DMS 273 (cell line): ENCODE data around the gene RNF44.
A peak's percentile ranks its signal among the peaks of the same experiment; 100 is the strongest.

ENCODE experiments used
- DNase-seq: peaks from one replicate; lab custom pipeline; 2025; ENCODE audit not compliant: unreplicated experiment; lab: John Stamatoyannopoulos, UW

RNF44 gene

GRCh38 chr5:176535664-176536131 is 1.5 kb downstream of the RNF44 start:
- peak; percentile 60 for DNase-seq

- no peak for DNase-seq
Observed at GRCh38 chr5:176535101-176535663, 2.0 kb downstream of the RNF44 start.

- no peak for DNase-seq
Observed at GRCh38 chr5:176534640-176535039, 2.6 kb downstream of the RNF44 start.

DNA sequence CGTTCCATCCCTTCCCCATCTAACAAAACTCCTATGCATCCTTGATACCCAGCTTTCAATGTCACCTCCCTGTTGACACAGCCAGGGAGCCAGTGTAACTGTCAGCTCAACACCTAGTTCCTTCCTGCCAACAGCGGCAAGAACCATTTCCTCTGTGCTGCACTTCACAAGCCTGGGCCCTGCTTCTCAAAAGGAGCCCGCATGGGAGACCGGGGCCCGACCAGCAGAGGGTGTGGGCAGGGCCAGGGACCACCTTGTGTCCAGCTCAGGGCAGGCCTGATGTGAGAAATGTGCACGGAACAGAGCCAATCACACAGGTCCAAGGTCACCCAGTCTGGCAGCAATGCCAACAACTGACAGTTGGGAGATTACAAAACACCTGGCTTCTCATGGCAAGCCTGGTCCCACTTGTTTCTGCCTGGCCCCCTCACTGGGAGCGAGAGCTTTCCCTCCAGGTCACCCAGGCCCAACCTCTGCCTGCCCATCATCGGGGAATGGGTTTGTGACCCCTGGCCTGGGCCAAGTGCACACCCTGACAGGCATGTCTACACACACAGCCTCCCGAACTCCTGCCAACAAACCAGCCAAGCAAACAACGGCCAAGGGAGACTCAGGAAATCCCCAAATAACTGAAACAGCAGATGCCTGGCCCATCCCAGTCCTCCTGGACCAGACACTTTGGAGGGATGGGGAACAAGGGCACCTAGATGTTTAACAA is 3.1 kb downstream of the RNF44 start:
- DNase-seq = peak; percentile 77

DNA sequence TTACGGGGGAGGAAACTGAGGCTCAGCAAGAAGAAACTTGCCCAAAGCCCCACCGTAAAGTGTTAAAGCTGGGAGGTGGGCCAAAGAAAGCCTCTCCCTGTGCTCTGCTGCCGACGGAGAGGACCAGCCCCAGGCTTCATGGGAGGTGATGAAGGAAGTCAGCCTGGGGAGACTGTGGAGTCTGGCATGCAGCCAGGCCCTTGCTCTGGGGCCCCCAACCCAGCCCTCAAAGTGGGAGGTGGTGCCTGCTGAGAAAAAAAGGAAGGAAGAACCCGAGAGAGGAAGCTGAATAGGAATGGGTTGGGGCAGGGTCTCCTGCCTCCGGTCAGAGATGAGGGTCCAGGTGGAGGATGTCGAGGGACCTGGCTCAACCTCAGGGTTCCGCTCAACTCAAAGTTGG is 3.8 kb downstream of the RNF44 start:
- DNase-seq = no peak

DNA sequence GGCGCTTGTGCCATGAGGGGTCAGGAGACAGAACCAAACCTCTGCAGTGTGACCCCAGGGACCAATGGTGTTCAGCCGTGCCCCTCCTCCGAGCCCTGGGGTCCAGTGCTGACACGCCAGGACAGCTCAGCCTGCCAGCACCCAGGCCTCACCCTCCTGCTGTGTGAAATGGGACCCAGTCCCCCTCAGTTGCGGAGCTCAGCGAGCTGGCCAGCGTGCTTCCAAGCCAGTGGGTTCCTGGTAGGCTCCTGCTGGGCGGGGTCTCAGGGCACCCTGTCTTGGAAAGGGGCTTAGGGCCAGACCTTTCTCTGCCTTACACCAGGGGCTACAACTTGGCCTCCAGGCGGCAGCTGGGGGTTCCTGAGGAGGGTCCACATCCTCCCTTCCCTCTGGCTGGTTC is 4.4 kb downstream of the RNF44 start:
- DNase-seq = no peak

- no peak for DNase-seq
Observed at GRCh38 chr5:176531902-176532493, 5.2 kb downstream of the RNF44 start.

DNA sequence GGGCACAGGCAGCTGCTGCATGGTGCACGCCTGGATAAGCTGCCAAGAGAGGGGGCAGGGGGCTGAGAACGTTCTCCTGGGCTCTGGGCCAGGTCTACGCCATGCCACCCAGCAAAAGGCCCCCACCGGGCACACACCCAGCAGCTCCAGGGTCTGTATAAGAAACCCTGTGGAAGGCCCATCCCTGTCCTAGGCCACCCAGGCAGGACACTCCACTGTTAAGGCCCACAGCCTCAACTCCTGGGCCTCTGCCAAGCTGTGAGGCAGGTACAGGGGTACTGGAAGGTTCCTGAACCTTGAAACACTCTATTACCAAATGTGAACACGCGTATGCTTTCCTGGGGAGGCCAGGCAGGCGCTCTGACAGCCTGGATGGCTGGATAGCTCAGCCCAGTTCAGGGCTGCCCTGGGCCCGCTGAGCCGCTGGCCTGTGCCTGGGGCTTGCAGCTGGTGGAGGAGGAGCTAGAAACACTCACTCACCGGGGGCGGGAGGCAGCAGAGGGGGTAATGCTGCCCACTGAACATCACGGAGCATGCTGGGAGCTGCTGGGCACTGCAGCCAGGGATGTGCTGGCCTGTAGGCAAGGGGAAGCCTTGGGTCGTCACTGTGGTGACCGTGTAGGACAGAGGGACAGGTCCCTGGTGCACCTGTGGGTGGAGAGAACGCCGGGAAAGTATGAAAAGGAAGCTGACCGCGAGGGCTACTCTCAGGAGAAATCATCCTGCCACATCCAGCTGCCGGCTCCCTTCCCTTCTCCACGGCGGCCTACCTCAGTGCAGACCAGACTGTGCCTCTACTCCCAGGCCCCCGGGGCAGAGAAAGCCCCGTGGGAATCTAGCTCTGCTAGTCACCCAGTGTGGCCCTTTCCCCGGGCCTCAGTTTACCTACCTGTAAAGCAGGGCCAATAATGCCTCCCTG is 6.0 kb downstream of the RNF44 start:
- peak; percentile 89 for DNase-seq

- no peak for DNase-seq
Observed at GRCh38 chr5:176530393-176530982, 6.7 kb downstream of the RNF44 start.

GRCh38 chr5:176529741-176530141 is 7.5 kb downstream of the RNF44 start:
- DNase-seq = no peak

GRCh38 chr5:176529116-176529740 is 8.0 kb downstream of the RNF44 start:
- no peak for DNase-seq

DNA sequence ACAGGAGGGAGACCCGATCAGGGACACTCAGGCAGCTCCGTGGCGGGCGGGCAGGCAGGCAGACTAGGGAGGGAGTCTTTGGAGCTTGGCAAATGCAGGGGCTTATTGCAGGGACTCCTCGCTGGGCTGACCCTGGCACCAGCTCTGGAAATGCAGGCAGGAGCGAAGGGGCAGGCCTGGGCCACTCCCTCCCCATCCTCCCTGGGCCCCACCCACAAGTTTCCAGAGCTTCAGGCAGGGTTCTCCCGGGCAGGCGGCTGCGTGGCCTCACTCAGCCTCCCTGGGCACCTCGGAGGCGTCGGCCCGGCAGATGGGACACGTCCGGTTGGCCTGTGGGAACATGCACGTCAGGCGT is 8.5 kb downstream of the RNF44 start:
- peak; percentile 96 for DNase-seq

DNA sequence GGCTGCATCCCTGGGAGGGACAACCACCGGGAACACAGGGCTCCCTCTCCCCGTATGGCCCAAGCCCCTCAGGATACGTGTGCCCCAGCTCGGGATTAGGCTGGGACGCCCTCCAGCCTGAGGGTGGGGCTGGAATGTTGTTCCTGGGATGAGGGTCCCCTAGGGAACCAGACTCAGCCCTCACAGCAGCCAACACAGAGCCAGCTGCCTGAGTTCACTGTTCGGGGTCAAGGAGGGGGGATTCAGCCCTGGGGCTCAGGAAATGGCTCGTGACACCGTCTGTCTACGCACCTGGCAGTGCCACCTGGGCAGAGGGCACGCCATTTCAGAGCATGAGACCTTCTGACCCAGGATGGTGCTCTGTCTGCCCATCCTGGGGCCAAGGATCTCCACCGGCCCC is 8.9 kb downstream of the RNF44 start:
- peak; percentile 40 for DNase-seq

- no peak for DNase-seq
Observed at GRCh38 chr5:176527246-176528222, 9.7 kb downstream of the RNF44 start.

DNA sequence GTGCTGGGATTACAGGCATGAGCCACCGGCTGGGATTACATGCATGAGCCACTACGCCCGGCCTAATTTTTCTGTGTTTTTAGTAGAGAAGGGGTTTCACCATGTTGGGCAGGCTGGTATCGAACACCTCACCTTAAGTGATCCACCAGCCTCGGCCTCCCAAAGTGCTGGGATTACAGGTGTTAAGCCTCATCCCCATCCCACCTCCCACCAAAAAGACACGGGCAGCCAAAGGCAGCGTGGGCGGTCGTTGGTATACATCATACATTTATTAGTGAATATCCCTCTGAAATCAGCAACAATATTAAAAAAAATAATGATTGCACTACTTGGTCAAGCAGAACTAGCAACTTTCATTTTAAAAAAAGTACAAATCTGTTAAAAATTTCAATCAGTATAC is 10.7 kb downstream of the RNF44 start:
- no peak for DNase-seq

- no peak for DNase-seq
Observed at GRCh38 chr5:176525677-176526076, 11.5 kb downstream of the RNF44 start.

DNA sequence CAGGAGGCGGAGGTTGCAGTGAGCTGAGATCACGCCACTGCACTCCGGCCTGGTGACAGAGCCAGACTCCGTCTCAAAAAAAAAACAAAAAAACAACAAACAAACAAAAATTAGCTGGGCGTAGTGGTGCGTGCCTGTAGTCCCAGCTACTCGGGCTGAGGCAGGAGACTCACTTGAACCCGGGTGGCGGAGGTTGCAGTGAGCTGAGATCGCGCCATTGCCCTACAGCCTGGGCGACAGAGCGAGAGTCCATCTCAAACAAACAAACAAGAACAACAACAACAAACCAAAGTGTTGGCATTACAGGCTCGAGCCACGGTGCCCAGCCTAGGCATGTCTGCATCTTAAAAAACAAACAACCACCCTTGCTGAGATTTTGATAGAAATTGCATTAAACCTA is 12.2 kb downstream of the RNF44 start:
- DNase-seq = no peak

- DNase-seq = no peak
Observed at GRCh38 chr5:176524138-176524537, 13.1 kb downstream of the RNF44 start.

- DNase-seq = no peak
Observed at GRCh38 chr5:176521699-176522263, 15.4 kb downstream of the RNF44 start.
